ENCODE measurements around the gene FRMD8.

DNA sequence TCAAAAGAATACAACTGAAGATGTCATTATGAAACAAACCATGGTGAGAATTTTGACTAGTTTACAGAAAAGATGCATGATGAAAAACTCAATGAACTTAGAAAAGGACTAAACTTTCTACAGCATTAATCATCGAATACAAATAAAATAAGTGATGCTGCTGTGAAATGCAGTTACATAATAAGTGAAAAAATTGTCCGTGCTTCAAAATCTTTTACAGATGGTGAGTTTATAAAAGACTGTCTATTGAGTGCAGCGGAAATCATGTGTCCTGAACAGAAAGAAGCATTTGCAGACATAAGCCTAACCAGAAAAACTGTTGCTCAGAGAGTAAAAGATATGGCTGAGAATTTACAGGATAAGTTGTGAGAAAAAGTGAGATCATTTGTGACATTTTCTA, 70.0 kb downstream of the FRMD8 start:
- TF ChIP-seq, protein P1, sequence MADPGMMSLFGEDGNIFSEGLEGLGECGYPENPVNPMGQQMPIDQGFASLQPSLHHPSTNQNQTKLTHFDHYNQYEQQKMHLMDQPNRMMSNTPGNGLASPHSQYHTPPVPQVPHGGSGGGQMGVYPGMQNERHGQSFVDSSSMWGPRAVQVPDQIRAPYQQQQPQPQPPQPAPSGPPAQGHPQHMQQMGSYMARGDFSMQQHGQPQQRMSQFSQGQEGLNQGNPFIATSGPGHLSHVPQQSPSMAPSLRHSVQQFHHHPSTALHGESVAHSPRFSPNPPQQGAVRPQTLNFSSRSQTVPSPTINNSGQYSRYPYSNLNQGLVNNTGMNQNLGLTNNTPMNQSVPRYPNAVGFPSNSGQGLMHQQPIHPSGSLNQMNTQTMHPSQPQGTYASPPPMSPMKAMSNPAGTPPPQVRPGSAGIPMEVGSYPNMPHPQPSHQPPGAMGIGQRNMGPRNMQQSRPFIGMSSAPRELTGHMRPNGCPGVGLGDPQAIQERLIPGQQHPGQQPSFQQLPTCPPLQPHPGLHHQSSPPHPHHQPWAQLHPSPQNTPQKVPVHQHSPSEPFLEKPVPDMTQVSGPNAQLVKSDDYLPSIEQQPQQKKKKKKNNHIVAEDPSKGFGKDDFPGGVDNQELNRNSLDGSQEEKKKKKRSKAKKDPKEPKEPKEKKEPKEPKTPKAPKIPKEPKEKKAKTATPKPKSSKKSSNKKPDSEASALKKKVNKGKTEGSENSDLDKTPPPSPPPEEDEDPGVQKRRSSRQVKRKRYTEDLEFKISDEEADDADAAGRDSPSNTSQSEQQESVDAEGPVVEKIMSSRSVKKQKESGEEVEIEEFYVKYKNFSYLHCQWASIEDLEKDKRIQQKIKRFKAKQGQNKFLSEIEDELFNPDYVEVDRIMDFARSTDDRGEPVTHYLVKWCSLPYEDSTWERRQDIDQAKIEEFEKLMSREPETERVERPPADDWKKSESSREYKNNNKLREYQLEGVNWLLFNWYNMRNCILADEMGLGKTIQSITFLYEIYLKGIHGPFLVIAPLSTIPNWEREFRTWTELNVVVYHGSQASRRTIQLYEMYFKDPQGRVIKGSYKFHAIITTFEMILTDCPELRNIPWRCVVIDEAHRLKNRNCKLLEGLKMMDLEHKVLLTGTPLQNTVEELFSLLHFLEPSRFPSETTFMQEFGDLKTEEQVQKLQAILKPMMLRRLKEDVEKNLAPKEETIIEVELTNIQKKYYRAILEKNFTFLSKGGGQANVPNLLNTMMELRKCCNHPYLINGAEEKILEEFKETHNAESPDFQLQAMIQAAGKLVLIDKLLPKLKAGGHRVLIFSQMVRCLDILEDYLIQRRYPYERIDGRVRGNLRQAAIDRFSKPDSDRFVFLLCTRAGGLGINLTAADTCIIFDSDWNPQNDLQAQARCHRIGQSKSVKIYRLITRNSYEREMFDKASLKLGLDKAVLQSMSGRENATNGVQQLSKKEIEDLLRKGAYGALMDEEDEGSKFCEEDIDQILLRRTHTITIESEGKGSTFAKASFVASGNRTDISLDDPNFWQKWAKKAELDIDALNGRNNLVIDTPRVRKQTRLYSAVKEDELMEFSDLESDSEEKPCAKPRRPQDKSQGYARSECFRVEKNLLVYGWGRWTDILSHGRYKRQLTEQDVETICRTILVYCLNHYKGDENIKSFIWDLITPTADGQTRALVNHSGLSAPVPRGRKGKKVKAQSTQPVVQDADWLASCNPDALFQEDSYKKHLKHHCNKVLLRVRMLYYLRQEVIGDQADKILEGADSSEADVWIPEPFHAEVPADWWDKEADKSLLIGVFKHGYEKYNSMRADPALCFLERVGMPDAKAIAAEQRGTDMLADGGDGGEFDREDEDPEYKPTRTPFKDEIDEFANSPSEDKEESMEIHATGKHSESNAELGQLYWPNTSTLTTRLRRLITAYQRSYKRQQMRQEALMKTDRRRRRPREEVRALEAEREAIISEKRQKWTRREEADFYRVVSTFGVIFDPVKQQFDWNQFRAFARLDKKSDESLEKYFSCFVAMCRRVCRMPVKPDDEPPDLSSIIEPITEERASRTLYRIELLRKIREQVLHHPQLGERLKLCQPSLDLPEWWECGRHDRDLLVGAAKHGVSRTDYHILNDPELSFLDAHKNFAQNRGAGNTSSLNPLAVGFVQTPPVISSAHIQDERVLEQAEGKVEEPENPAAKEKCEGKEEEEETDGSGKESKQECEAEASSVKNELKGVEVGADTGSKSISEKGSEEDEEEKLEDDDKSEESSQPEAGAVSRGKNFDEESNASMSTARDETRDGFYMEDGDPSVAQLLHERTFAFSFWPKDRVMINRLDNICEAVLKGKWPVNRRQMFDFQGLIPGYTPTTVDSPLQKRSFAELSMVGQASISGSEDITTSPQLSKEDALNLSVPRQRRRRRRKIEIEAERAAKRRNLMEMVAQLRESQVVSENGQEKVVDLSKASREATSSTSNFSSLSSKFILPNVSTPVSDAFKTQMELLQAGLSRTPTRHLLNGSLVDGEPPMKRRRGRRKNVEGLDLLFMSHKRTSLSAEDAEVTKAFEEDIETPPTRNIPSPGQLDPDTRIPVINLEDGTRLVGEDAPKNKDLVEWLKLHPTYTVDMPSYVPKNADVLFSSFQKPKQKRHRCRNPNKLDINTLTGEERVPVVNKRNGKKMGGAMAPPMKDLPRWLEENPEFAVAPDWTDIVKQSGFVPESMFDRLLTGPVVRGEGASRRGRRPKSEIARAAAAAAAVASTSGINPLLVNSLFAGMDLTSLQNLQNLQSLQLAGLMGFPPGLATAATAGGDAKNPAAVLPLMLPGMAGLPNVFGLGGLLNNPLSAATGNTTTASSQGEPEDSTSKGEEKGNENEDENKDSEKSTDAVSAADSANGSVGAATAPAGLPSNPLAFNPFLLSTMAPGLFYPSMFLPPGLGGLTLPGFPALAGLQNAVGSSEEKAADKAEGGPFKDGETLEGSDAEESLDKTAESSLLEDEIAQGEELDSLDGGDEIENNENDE (IDR thresholded peaks at IDR 0.05; ENCODE audit: low read depth, low read length) = no peak
- TF ChIP-seq RAD21 (CRISPR knock-in tag; conservative IDR thresholded peaks at IDR 0.05 in 1 of 2, IDR thresholded peaks at IDR 0.05 in 1 of 2) (no peak), ARNT (IDR thresholded peaks at IDR 0.05) (no peak), ILK (tag; IDR thresholded peaks at IDR 0.05; ENCODE audit: borderline replicate concordance, low read depth) (no peak), NFYB (IDR thresholded peaks at IDR 0.05; ENCODE audit: extremely low read depth, insufficient read length) (no peak), EZH2 (IDR thresholded peaks at IDR 0.05; ENCODE audit: borderline replicate concordance, low read depth, low read length) (no peak), ZKSCAN1 (IDR thresholded peaks at IDR 0.05; ENCODE audit: low read depth, low read length) (no peak), ETV6 (IDR thresholded peaks at IDR 0.05; ENCODE audit: borderline replicate concordance in 1 of 2, low read depth in 2 of 2, low read length in 1 of 2) (no peak), ETV6 (CRISPR knock-in tag; IDR thresholded peaks at IDR 0.05; ENCODE audit: borderline replicate concordance) (no peak)
- TF ChIP-seq, protein P2, sequence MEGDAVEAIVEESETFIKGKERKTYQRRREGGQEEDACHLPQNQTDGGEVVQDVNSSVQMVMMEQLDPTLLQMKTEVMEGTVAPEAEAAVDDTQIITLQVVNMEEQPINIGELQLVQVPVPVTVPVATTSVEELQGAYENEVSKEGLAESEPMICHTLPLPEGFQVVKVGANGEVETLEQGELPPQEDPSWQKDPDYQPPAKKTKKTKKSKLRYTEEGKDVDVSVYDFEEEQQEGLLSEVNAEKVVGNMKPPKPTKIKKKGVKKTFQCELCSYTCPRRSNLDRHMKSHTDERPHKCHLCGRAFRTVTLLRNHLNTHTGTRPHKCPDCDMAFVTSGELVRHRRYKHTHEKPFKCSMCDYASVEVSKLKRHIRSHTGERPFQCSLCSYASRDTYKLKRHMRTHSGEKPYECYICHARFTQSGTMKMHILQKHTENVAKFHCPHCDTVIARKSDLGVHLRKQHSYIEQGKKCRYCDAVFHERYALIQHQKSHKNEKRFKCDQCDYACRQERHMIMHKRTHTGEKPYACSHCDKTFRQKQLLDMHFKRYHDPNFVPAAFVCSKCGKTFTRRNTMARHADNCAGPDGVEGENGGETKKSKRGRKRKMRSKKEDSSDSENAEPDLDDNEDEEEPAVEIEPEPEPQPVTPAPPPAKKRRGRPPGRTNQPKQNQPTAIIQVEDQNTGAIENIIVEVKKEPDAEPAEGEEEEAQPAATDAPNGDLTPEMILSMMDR (IDR thresholded peaks at IDR 0.05 in 2 of 3, conservative IDR thresholded peaks at IDR 0.05 in 1 of 3; ENCODE audit: insufficient read depth in 2 of 3, low read depth in 1 of 3, low read length in 3 of 3) = no peak

All from K562 (cell line).